ENCODE data around the gene RNF41.

DNA sequence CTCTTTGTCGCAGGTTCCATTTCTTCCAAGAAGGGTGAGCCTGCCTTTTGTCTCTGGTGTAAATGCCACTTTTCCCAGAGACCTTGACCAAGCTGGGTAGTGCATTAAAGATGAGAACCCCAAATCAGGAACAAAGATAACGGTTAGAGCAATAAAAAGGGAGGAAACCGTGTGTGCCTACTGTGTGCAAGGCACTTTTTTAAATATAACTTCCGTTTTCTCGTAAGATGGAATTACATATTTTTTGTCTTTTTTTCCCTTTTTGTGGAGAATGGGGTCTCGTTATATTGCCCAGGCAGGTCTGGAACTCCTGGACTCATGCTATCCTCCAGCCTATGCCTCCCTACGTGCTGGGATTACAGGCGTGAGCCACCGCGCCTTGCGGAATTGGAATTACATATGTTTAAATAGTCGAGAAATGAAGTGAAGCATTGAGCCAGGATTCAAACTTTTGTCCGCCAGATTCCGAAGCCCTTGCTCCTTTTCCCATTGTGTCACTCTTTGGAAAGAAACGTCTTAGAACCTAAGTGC is 1.9 kb upstream of the RNF41 start:
- TF ChIP-seq POLR2A (IDR thresholded peaks at IDR 0.05), result no peak
- TF ChIP-seq, protein P1, sequence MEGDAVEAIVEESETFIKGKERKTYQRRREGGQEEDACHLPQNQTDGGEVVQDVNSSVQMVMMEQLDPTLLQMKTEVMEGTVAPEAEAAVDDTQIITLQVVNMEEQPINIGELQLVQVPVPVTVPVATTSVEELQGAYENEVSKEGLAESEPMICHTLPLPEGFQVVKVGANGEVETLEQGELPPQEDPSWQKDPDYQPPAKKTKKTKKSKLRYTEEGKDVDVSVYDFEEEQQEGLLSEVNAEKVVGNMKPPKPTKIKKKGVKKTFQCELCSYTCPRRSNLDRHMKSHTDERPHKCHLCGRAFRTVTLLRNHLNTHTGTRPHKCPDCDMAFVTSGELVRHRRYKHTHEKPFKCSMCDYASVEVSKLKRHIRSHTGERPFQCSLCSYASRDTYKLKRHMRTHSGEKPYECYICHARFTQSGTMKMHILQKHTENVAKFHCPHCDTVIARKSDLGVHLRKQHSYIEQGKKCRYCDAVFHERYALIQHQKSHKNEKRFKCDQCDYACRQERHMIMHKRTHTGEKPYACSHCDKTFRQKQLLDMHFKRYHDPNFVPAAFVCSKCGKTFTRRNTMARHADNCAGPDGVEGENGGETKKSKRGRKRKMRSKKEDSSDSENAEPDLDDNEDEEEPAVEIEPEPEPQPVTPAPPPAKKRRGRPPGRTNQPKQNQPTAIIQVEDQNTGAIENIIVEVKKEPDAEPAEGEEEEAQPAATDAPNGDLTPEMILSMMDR (IDR thresholded peaks at IDR 0.05), result no peak

All from heart left ventricle (tissue), 13 donors.